Measurements from ENCODE around the gene RNF186. TPM values are rescaled to one million over a fixed set of nuclear protein-coding genes. Genes with fewer than 3 reads are reported as not detected.

RNF186 gene
- total RNA-seq, 4 donors from 2014 or later, result not detected

- TF ChIP-seq POLR2A (IDR thresholded peaks at IDR 0.05) (no peak), EP300 (IDR thresholded peaks at IDR 0.05) (no peak), CTCF (IDR thresholded peaks at IDR 0.05) (no peak)
- H3K4me1 ChIP-seq, result no peaks in the 10 kb centered on the region
- no peaks in the 10 kb centered on the region for H3K9me3 ChIP-seq
- H3K36me3 ChIP-seq, result peaks cover 0 to 91% (median 0%) of the 10 kb centered on the region in 3 donors
- H3K27ac ChIP-seq, result no peak overlapping the region
- no peak overlapping the region for H3K4me3 ChIP-seq
- no peaks in the 10 kb centered on the region for H3K27me3 ChIP-seq
- DNase-seq (ENCODE audit: low spot score in 2 of 2), result no peak
- WGBS, 2 donors, result 84 to 91% methylated on average over 6 of the region's 6 CpGs
Measured at GRCh38 chr1:19775317-19775716, 39.8 kb downstream of the RNF186 start.

- 72 to 76% methylated on average over 6 of the region's 6 CpGs for WGBS, 2 donors
- Histone ChIP-seq H3K9me3 (no peaks in the 10 kb centered on the region), H3K27ac (no peak overlapping the region), H3K27me3 (no peaks in the 10 kb centered on the region), H3K4me1 (no peaks in the 10 kb centered on the region), H3K36me3 (peaks cover 0 to 91% (median 0%) of the 10 kb centered on the region in 3 donors), H3K4me3 (no peak overlapping the region)
- DNase-seq (ENCODE audit: low spot score in 2 of 2), result no peak
- TF ChIP-seq POLR2A (IDR thresholded peaks at IDR 0.05), result no peak
- no peak for TF ChIP-seq CTCF (IDR thresholded peaks at IDR 0.05)
- TF ChIP-seq EP300 (IDR thresholded peaks at IDR 0.05), result no peak
Measured at GRCh38 chr1:19774180-19774785, 40.8 kb downstream of the RNF186 start.

GRCh38 chr1:19773485-19773884 lies 41.6 kb downstream of the RNF186 start:
- TF ChIP-seq EP300 (IDR thresholded peaks at IDR 0.05) (no peak), CTCF (IDR thresholded peaks at IDR 0.05) (no peak), POLR2A (IDR thresholded peaks at IDR 0.05) (no peak)
- WGBS, 2 donors, result 80 to 89% methylated on average over 3 to 4 of the region's 4 CpGs
- Histone ChIP-seq H3K4me3 (no peak overlapping the region), H3K27me3 (no peaks in the 10 kb centered on the region), H3K27ac (no peak overlapping the region), H3K4me1 (no peaks in the 10 kb centered on the region), H3K36me3 (peaks cover 0 to 89% (median 0%) of the 10 kb centered on the region in 3 donors), H3K9me3 (no peaks in the 10 kb centered on the region)
- DNase-seq (ENCODE audit: low spot score in 2 of 2), result no peak

- H3K9me3 ChIP-seq, result no peaks in the 10 kb centered on the region
- 76% methylated on average over 9 of the region's 9 CpGs for WGBS, 2 donors
- H3K36me3 ChIP-seq, result peaks cover 0 to 79% (median 0%) of the 10 kb centered on the region in 3 donors
Measured at GRCh38 chr1:19772053-19772452, 43.0 kb downstream of the RNF186 start.

More at GRCh38 chr1:19772053-19772452, 43.0 kb downstream of the RNF186 start:
- TF ChIP-seq CTCF (IDR thresholded peaks at IDR 0.05), result no peak
- no peak for TF ChIP-seq POLR2A (IDR thresholded peaks at IDR 0.05)
- TF ChIP-seq EP300 (IDR thresholded peaks at IDR 0.05), result no peak
- H3K4me3 ChIP-seq, result no peak overlapping the region
- no peaks in the 10 kb centered on the region for H3K27me3 ChIP-seq
- no peak overlapping the region for H3K27ac ChIP-seq
- no peak for DNase-seq (ENCODE audit: low spot score in 2 of 2)
- H3K4me1 ChIP-seq, result no peaks in the 10 kb centered on the region

All from tibial nerve (tissue), 4 donors.